GM18505 (cell line): Measurements from ENCODE around the gene PDE4D.
"Not testable (repeated sequence)": the region's sequence is repeated elsewhere in the genome, so short reads cannot be mapped to it uniquely, and the experiment has no call there.

ENCODE experiments used
- ATAC-seq: cut with Tn5 transposase; IDR thresholded peaks from one replicate; pipeline ENCODE4 v1.9.1; 2021; ENCODE audit not compliant: unreplicated experiment
- POLR2A ChIP-seq: IDR thresholded peaks from 4 replicates; pipeline ENCODE4 v1.6.1; 2011; ENCODE audit warnings: borderline replicate concordance; ENCODE audit not compliant: insufficient read depth, insufficient read length; ENCODE audit errors: extremely low read depth

PDE4D gene

DNA sequence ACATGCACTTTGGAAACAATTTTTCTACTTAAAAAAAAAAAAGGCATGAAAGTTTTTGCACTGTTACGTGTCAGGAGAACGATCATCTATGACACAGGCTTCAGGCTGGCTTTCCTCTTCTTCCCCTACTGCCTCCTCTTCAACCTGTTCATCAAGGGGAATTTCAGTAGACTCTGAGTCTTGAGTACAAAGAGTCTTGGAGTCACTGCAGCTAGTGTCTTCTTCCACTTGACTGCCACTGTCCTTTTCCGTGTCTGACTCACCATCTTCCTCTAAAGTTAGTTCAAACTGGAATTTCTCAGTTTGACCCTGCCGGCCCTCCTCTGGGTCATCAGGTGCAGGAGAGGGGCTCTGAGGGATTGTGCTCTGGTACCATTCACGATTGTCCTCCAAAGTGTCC, 918.9 kb downstream of the PDE4D start:
- TF ChIP-seq POLR2A: no peak
- no peak for ATAC-seq

DNA sequence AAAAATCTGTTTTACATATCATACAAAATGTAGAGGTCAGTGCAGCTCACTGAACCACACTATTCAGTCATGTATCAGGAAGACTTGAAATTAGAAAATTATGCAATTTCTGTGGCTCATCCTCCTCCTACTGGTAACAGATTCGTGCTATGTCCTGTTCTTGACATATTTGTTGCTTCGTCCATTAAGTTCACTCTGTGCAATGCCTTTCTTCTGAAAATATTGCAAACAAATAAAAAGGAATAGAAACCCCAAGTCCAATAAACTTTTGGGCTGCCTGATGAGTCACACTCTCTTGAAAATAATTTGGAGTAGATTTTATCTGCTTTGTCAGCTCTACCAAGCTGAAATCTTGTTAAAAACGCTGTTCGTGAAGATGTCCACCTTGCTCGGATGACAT, 919.4 kb downstream of the PDE4D start:
- no peak for TF ChIP-seq POLR2A
- ATAC-seq: no peak

GRCh38 chr5:58972301-58972700, 921.2 kb downstream of the PDE4D start:
- no peak for ATAC-seq

DNA sequence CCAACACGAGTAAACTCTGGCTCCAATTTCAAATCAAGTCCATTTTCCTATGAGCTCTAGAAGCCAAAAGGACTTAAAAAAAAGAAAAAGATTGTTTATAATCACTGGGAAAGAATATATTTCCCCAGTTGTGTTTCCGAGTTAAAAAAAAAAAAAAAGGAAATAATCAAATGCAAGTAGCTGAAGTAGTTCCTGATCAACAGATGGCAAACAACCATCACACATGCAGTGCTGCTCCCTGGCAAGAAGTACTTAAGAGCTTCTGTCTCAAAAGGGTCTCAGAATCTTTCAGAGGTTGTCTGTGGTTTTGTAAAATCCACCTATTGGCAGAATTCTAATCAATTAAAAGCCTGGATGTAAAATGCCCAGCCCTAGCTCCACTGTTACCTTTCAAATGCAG, 922.8 kb downstream of the PDE4D start:
- TF ChIP-seq POLR2A: no peak
- no peak for ATAC-seq

More at GRCh38 chr5:58972301-58972700, 921.2 kb downstream of the PDE4D start:
- no peak for TF ChIP-seq POLR2A

- TF ChIP-seq POLR2A: no peak
- ATAC-seq: no peak
Observed at GRCh38 chr5:58969795-58970194, 923.7 kb downstream of the PDE4D start.

- ATAC-seq: no peak
- no peak for TF ChIP-seq POLR2A
Observed at GRCh38 chr5:58969253-58969652, 924.3 kb downstream of the PDE4D start.

GRCh38 chr5:58968350-58968749, 925.2 kb downstream of the PDE4D start:
- ATAC-seq: no peak
- TF ChIP-seq POLR2A: no peak

- no peak for ATAC-seq
- no peak for TF ChIP-seq POLR2A
Observed at GRCh38 chr5:58967597-58968281, 925.8 kb downstream of the PDE4D start.

- TF ChIP-seq POLR2A: no peak
- no peak for ATAC-seq
Observed at GRCh38 chr5:58965677-58966414, 927.7 kb downstream of the PDE4D start.

DNA sequence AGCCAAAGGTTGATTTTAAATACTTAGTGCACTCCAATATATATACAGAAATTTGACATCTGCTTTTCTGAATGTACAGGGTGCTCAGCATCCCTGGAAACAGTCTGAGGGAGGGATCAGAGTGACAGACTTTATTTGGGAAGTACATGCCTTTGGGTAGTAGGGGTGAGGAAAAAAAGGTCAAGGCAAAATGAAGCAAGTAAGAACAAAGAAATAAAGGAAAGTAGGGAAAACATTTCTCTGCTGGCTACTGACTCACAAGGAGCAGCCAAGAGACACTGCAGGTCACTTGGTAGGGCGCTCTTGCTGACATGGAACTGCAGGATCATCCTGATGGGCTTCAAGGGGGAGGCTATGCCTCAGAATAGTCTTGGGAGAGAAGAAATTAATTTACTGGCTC, 929.7 kb downstream of the PDE4D start:
- ATAC-seq: no peak

GRCh38 chr5:58963361-58963760, 930.2 kb downstream of the PDE4D start:
- no peak for ATAC-seq
- TF ChIP-seq POLR2A: no peak

More for the DNA sequence above, 929.7 kb downstream of the PDE4D start:
- no peak for TF ChIP-seq POLR2A

GRCh38 chr5:58961631-58962280, 931.8 kb downstream of the PDE4D start:
- no peak for TF ChIP-seq POLR2A
- ATAC-seq: peak; percentile 61

DNA sequence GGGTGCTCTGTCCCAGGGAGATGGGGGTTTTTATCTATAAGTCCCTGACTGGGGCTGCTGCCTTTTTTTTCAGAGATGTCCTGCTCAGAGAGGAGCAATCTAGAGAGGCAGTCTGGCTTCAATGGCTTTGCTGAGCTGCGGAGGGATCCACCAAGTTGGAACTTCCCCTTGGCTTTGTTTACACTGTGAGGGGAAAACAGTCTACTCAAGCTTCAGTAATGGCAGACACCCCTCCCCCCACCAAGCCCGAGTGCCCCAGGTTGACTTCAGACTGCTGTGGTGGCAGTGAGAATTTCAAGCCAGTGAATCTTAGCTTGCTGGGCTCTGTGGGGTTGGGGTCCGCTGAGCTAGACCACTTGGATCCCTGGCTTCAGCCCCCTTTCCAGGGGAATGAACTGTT, 934.8 kb downstream of the PDE4D start:
- ATAC-seq: no peak
- no peak for TF ChIP-seq POLR2A

DNA sequence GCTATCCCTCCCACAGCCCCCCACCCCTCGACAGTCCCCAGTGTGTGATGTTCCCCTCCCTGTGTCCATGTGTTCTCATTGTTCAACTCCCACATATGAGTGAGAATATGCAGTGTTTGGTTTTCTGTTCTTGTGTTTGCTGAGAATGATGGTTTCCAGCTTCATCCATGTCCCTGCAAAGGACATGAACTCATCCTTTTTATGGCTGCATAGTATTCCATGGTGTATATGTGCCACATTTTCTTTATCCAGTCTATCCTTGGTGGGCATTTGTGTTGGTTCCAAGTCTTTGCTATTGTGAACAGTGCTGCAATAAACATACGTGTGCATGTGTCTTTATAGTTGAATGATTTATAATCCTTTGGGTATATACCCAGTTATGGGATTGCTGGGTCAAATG, 940.3 kb downstream of the PDE4D start:
- ATAC-seq: not testable (repeated sequence)
